ENCODE measurements around the gene SHPK.
"Not testable (repeated sequence)": the region's sequence is repeated elsewhere in the genome, so short reads cannot be mapped to it uniquely, and the experiment has no call there.

The SHPK gene

DNA sequence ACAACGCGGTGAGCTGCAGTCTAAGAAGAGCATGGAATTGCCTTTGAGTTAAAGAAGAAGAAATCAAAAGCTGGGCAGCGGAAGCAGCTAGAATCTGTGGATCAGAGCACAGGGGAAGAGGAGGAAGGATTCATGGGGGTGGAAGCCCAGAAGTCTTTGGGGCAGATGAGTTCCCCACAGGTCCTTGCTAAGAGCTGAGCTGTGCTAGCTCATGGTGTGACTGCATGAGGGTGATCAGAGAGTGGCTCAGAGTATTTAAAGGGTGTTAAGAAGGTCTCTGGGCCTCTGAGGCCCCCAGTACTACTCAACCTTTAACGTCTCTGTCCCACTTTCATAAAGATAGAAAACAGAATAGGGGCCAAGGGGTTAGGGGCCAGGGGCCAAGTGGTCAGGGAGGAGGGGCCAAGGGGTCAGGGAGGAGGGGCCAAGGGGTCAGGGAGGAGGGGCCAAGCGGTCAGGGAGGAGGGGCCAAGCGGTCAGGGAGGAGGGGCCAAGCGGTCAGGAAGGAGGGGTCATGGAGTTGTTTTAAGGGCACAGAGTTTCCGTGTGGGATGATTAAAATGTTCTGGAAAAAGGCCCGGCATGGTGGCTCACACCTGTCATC is 66.4 kb downstream of the SHPK start:
- TF ChIP-seq, protein P1, sequence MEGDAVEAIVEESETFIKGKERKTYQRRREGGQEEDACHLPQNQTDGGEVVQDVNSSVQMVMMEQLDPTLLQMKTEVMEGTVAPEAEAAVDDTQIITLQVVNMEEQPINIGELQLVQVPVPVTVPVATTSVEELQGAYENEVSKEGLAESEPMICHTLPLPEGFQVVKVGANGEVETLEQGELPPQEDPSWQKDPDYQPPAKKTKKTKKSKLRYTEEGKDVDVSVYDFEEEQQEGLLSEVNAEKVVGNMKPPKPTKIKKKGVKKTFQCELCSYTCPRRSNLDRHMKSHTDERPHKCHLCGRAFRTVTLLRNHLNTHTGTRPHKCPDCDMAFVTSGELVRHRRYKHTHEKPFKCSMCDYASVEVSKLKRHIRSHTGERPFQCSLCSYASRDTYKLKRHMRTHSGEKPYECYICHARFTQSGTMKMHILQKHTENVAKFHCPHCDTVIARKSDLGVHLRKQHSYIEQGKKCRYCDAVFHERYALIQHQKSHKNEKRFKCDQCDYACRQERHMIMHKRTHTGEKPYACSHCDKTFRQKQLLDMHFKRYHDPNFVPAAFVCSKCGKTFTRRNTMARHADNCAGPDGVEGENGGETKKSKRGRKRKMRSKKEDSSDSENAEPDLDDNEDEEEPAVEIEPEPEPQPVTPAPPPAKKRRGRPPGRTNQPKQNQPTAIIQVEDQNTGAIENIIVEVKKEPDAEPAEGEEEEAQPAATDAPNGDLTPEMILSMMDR (IDR thresholded peaks at IDR 0.05; ENCODE audit: control insufficient read depth, extremely low read depth, insufficient read depth), result no peak
- no peak overlapping the region for H3K4me3 ChIP-seq (ENCODE audit: low read depth, low read length)
- no peak for DNase-seq (ENCODE audit: low read depth)

GRCh38 chr17:3566551-3566950 is 69.5 kb downstream of the SHPK start:
- no peak overlapping the region for H3K4me3 ChIP-seq (ENCODE audit: low read depth, low read length)
- DNase-seq (ENCODE audit: low read depth), result no peak
- TF ChIP-seq, protein P1 (IDR thresholded peaks at IDR 0.05; ENCODE audit: control insufficient read depth, extremely low read depth, insufficient read depth), result no peak

- no peak overlapping the region for H3K4me3 ChIP-seq (ENCODE audit: low read depth, low read length)
- TF ChIP-seq, protein P1 (IDR thresholded peaks at IDR 0.05; ENCODE audit: control insufficient read depth, extremely low read depth, insufficient read depth), result no peak
- no peak for DNase-seq (ENCODE audit: low read depth)
Measured at GRCh38 chr17:3565143-3565542, 70.9 kb downstream of the SHPK start.

- not testable (repeated sequence) for DNase-seq (ENCODE audit: low read depth); H3K4me3 ChIP-seq (ENCODE audit: low read depth, low read length)
Measured at GRCh38 chr17:3564241-3564640, 71.8 kb downstream of the SHPK start.

GRCh38 chr17:3559270-3559645 is 76.8 kb downstream of the SHPK start:
- H3K4me3 ChIP-seq (ENCODE audit: low read depth, low read length), result no peak overlapping the region
- TF ChIP-seq, protein P1 (IDR thresholded peaks at IDR 0.05; ENCODE audit: control insufficient read depth, extremely low read depth, insufficient read depth), result no peak
- DNase-seq (ENCODE audit: low read depth), result no peak

- H3K4me3 ChIP-seq (ENCODE audit: low read depth, low read length), result no peak overlapping the region
Measured at GRCh38 chr17:3558603-3559269, 77.3 kb downstream of the SHPK start.

More at GRCh38 chr17:3558603-3559269, 77.3 kb downstream of the SHPK start:
- no peak for DNase-seq (ENCODE audit: low read depth)
- TF ChIP-seq, protein P1 (IDR thresholded peaks at IDR 0.05; ENCODE audit: control insufficient read depth, extremely low read depth, insufficient read depth), result no peak
